ENCODE data around the gene SIAE.

DNA sequence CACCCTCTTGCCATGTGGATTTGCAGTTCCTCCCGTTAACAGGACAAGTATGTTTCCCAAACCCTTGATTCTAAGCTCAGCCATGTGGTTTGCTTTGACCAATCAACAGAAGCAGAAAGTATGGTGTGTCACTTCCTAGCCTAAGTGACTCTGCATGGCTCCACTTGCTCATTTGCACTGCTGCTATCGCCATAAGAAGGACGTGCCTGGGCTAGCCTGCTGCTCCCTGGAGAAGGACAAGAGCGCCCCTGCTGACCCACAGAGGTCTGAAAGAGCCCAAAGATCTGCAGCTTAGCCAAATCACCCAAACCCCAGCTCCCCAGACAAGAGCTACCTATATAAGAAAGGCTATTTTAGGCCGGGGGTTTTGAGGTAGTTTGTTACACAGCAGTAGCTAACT is 32.9 kb downstream of the SIAE start:
- TF ChIP-seq, protein P1, sequence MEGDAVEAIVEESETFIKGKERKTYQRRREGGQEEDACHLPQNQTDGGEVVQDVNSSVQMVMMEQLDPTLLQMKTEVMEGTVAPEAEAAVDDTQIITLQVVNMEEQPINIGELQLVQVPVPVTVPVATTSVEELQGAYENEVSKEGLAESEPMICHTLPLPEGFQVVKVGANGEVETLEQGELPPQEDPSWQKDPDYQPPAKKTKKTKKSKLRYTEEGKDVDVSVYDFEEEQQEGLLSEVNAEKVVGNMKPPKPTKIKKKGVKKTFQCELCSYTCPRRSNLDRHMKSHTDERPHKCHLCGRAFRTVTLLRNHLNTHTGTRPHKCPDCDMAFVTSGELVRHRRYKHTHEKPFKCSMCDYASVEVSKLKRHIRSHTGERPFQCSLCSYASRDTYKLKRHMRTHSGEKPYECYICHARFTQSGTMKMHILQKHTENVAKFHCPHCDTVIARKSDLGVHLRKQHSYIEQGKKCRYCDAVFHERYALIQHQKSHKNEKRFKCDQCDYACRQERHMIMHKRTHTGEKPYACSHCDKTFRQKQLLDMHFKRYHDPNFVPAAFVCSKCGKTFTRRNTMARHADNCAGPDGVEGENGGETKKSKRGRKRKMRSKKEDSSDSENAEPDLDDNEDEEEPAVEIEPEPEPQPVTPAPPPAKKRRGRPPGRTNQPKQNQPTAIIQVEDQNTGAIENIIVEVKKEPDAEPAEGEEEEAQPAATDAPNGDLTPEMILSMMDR (IDR thresholded peaks at IDR 0.05; ENCODE audit: control extremely low read depth in 1 of 3, insufficient read depth in 1 of 3, low read depth in 1 of 3, low read length in 3 of 3), result peak in 2 of 3 experiments; percentile 20 to 48; a peak in 3 of 4 replicates
- TF ChIP-seq EZH2 (IDR thresholded peaks at IDR 0.05; ENCODE audit: low read depth, low read length, severe bottlenecking) (no peak), BRCA1 (IDR thresholded peaks at IDR 0.05; ENCODE audit: low read depth, low read length) (no peak), TCF12 (IDR thresholded peaks at IDR 0.05; ENCODE audit: low read depth, low read length) (no peak), YY1 (IDR thresholded peaks at IDR 0.05; ENCODE audit: low read depth, low read length) (no peak), RFX5 (IDR thresholded peaks at IDR 0.05; ENCODE audit: borderline replicate concordance, low read depth, low read length) (no peak), EP300 (IDR thresholded peaks at IDR 0.05; ENCODE audit: borderline replicate concordance in 1 of 2, low read depth in 2 of 2, low read length in 2 of 2) (no peak), KDM1A (IDR thresholded peaks at IDR 0.05; ENCODE audit: borderline replicate concordance, low read length) (no peak)
- TF ChIP-seq, protein P2, sequence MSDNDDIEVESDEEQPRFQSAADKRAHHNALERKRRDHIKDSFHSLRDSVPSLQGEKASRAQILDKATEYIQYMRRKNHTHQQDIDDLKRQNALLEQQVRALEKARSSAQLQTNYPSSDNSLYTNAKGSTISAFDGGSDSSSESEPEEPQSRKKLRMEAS (IDR thresholded peaks at IDR 0.05), result no peak
